GM21360 (cell line): Measurements from ENCODE around the gene IMP3.

Source experiments
- ATAC-seq: cut with Tn5 transposase; IDR thresholded peaks from one replicate; pipeline ENCODE4 v1.9.1; 2021; ENCODE audit warnings: mild to moderate bottlenecking, moderate library complexity; ENCODE audit not compliant: unreplicated experiment

The IMP3 gene

DNA sequence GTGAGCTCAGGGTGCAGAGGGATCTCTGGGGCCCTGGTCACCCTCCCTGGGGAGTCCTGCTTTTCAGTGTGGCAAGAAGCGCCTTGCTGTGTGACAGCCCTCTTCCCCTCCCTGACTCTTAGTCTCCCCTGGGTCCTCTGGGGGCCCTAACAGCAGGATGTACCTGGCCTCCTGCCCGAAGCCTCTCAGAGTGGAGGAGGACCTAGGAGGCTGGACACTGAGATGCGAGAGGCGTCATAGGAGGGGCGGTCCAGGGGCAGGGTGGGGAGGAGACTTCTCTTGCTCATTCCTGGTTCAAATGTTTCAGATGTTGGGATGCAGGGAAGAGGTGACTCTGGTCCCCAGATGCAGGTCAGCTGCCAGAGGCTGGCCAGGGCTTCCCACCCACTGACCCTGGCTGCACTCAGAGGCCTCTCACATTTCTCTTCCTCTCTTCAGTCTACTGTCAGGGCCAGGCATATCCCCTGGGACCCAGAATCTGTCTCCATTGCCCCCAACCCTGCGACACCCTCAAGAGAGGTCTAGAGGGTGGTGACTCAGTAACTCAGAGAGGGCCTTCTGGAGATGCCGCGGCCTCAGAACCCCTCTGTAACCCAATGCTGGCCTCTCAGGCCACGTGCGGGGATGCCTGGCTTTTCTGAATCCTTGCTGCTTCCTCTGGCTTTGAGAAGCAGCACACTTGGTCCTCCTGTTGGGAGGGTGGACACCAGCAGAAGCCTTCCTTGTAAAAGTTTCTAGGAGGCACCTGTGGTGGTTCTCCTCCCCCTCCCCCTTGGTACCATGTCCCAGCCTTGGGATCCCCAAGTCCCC is 33.6 kb upstream of the IMP3 start:
- ATAC-seq = no peak

DNA sequence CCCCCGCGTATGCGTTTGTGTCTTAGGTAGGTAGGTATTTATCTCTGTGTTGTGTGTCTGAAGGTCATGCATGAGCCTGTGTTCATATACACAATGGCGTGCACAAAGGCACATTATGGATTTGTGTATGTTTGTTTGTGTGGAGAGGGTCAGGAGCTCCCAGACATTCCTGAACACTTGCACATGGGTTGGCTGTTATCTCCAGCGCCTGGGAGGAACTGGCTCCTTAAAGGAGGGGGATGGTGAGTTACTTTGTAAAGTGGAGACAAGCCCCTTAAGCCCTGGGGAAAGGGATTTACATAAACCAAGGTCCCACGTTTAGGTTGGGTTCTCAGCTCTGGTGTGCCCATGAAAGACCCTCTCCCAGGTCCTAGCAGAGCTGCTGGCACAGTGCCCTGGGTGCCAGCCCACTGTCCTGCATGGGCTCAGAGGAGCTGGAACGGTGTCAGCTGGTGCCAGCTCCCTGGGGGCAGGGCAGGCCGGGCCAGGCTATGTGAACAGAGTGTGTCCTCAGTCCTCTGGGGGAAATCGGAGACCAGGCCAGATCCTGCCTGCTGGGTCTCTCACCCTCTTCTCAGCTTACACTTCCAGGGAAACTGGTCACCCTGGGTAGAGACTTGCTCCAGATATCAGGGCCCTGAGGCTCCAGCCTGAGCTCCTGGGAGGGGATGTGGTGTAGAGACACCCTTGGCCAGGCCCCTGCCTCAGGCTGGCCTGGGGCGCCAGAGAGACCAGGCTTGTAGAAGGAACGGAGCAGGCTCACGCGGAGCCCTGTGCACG is 32.8 kb upstream of the IMP3 start:
- no peak for ATAC-seq

DNA sequence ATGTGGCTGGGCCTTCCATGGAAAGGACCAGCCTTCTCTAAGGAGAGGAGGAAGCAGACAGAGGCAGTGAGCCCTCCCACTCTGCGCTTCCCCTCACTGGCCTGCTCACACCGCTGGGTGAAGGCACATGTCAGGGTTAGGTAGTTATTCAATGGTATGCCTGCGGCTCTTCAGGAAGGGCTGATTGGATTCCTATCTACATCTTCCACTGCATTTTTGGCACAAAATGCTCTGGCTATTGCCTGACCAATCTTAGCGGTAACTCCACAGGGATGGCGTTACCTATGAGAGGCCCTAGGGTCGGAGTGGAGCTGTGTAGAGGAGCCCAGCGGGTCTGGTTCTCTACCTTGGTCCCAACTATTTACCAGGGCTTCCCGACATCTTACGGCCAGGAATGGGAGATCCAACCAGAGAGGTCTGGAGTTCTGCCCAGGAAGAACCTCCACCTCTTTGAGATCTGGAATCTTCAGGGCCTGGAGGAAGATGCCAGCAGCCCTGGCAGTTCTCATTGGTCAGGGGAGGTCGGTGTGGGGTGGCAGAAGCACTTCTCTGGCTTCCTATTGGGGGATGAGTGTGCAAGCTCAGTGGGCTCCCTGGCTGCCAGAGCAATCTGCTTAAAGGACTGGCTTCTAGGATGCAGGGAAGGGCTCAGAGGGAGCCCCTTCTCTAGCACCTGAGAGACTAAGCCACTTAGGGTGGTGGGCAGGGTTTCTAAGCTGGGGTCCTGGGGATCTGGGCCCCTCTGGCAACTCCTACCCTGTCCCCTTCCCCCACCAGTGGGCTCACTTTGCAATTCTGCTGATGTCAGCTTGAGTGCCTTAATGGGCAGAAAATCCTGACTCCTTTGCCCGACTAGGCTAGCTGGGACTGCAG is 31.9 kb upstream of the IMP3 start:
- ATAC-seq = no peak

DNA sequence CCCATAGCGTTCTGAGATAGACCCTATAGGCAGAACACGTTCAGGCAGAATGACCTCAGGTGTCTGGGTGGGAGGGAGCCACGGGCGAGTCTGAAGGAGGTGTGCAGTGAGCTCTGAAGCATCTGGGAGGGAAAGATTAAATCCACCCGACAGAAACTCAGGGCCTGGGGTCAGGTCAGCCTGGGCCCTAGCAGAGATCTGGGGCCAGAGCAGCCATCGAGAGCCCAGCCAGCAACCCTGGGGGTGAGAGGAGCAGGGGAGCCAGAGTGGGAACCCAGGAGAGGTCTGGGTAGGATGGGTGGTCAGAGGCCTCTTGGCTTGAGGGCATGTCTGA is 29.8 kb upstream of the IMP3 start:
- ATAC-seq = no peak

DNA sequence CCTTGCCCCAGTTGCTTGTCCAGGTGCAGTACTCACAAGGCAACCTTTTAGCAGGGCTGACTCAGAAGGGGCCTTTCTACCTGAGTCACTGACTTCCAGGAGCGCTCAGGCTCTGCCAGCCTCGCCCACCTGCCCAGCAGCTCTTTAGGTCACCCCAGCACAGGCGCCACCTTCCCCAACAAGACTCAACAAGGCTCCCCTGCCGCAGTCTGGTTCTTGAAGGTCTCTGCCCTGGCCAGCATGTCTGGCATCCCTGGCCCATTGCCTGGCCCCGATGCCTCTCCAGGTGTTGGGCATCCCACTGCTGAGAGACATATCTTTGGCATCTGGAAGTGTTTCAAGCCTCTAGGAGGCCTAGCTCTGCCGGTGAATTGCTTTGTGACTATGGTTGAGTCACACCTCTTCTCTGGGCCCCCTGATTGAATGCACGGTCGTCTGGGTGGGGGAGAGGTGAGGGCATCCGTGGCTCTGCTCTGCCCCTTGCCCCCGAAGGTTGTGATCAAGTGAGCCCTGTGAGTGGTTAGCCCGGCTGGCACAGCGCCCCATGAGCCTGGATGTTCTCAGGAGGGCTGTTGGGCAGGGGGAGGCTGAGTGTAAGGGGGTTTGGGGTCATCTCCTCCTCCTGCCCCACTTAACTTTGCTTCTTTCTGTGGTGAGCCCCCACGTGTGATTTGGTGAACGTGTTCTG is 29.3 kb upstream of the IMP3 start:
- ATAC-seq = no peak

DNA sequence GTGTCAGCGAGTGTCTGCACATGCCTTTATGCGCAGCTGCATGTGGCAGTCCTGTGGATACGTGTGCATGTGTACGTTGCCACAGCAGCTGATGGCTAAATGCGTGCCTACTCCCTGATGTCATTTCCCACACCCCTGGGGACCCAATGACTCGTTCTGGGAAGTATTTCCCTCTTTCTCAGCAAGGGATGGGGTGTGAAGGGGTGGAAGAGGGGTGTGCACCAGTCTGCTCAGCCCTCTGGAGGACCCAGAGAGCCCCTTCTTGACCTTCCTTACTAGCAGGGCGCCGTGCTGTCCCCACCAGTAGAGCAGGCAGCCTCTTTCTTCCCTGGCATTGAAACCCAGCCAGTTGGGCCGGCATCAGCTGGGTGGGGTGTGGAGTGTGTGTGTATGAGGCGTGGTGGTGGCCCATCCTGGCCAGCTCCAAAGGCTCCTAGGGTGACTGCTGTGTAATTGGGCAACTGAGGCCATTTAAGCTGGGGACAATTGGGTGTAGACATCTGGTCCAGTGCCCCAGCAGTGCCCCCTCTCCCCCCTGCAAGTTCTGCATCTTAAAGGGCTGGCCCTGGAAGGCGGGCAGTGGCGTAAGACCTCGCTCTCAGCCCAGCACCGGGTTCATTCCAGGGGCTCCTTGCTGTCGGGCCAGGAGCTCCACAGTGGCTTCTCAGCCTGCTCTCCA is 26.9 kb upstream of the IMP3 start:
- ATAC-seq = no peak

DNA sequence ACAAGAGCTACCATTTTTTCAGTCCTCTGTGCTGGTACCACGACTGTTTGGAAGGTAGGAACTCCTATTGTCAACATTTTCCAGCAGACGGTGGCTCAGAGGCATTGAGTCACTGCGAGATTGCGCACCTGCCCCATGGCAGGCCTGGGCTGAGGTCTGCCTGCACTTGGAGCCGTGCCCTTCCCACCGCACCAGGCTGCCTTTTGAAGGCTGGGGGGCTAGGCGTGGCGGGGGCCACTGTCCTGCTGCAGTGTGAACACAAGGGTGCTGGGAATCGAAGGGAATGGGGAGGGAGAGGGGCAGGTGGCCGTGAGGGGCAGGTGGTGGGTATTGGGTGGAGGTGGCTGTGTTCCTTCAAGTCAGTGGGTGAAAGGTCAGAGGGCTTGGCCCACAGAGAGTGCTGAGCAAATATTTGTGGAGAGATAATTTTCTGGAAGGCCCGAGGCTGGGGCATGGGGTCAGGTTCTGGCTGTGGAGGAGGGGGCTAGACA is 24.0 kb upstream of the IMP3 start:
- no peak for ATAC-seq

DNA sequence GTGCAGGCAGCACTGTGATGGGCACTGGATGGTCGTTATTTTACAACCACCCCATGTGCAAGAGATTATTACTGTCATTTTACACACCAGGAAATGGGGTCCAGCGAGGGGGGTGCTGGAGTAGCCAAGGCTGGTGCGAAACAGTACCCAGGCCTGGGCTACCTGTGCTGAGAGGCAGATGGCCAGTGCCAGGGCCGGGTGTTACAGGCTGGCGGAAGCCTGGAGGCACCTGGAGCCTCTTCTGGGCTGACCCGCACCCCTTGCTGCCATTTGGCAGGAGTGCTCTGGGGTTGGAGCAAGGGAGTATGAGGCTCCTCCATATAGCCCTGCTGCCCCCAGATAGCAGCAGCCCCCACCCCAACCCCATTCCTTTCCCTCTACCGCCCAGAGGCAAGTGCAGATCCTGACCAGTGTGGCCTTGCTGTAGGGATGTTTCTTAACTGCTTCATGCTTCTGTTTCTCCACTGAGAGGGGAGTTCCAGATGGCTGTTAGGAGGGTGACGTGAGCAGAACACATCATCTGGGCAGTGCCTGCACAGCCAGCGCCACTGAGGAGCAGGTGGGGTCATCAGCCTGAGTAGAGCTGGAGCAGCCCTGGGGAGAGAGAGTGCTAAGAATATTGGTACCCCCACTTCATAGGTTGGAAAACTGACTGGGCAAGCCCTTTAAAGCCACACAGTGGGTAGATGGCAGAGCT is 22.9 kb upstream of the IMP3 start:
- no peak for ATAC-seq

DNA sequence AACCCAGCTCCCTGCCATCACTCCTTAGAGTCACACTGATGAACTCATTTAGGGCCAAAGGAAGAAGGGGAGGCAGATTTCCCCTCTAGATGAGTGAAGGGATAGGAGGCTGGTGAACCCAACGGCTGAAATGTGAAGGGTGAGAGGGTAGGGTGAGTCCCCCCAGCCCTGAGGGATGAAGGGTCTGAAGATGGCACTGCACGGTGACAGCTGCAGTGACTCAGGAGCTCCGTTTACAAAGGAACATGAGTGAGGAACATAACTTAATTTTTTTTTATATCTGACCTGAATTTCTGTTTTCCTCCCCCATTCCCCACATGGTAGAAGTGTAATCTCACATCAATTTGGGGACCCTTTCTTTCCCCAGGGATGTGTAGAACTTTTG is 21.7 kb upstream of the IMP3 start:
- no peak for ATAC-seq

DNA sequence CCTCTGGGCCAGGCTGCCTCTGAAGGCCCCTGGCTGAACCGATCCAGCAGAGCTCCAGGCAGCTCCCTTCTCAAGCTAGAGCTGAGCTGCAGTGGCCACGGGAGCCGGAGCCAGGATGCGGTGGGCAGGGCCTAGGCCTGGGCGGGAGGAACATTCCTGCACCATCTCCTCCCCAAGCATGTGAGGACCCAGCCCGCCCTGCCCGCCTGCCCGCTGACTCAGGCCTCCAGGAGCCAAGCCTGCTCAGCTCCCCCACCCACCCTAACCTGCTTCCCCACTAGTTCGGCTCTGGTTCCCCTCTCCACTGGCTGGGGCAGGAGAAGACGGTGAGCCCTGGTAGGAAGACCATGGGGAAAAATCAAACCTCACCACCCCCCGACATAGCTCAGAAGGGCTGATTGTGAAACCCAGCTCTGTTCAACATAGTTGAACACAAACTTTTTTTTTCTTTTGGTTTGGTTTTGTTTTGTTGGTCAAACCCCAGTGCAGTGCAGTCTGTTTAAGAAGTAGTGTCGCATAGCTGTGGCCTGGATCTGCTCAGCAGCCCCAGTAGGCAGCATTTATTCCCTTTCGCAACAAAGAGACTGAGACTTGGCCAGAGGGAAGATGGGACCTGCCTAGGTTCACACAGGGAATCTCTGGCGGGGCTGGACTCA is 21.2 kb upstream of the IMP3 start:
- ATAC-seq = no peak

DNA sequence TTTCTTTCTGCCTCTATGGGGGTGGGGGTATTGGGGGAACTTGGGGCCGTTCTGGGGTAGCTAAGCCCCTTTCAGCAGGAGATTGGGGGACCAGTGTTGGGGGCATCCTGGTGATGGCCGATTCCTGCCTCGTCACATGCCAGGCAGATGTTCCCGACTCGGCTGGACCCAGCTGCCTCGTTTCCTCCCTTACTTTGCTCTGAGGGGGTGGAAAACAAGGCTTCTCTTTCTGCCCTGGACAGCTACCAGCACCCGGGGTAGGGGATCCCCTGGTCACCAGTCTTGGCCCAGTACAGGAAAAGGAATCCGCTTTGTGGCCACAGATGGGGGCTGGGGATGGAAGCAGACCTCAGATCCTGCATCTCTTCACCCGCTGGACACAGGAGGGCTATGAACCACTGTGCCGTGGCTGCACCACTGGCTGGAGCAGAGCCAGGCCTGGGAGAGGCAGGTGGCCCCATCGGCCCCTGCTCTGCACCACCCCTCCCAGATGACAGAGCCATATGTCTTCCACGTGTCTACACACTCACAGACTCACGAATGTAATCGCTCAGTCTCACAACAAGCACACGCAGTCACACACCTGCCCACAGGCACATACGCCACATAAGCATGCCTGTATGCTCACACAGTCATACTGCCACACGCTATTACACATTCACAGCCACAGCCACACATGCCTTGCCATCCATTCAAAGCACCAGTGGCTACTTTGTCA is 20.1 kb upstream of the IMP3 start:
- no peak for ATAC-seq

DNA sequence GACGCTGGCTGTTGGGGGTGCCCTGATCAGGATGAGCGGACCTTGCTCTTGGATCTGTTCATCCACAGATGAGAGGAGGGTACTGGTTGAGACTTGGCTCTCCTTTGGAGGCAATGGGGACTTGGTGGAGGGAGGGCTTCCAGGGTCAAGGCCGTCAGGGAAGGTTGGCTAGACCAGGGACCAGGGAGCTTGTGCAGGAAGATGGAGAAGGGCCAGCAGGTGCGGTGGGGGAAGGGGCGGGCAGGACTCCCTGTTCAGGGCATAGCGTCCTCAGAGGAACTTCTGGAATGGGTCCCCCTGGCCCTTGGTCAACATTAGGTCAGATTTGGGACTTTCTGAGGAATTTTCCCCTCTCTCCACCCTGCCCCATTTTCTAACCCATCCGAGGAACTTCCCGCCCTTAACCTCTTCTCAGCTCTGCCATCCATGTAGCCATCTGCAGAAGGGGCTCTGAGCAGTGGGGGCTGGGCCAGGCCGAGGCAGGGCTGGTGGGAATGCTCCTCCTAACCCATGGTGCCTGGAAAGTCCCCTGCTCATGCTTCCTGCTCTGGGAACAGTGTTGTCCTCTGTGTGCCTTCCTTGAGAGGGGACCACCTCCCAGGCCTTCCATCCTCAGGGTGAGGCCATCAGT is 19.2 kb upstream of the IMP3 start:
- ATAC-seq = no peak

DNA sequence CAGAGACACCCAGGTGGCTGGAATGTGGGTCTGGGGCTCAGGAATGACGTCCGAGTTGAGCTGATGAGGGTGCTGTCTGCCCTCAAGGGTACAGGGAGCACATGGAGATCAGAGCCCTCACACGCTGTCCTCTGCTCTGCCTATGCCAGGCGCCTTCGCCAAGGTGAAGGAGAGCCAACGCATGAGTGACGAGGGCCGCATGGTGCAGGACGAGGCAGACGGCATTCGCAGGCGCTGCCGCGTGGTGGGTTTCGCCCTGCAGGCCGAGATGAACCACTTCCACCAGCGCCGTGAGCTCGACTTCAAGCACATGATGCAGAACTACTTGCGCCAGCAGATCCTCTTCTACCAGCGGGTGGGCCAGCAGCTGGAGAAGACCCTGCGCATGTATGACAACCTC is 16.8 kb upstream of the IMP3 start:
- ATAC-seq = no peak

DNA sequence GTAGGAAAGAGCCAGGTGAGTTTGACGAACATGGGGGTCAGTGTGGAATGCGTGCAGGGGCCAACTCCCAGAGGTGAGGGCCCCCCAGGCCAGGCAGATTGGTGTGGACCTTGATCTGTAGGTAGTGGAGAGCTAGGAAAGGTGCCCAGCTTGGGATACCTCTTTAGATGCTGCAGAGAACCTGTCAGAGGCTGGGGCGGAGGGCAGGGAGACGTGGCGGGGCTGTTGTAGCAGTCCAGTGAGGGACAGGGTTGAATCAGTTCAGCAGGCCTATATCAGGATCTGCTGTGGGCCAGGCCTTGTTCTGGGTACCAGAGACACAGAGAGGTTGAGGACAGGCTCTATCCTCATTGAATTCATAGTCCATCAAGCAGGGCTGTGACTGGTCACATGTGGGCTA is 16.3 kb upstream of the IMP3 start:
- ATAC-seq = no peak

DNA sequence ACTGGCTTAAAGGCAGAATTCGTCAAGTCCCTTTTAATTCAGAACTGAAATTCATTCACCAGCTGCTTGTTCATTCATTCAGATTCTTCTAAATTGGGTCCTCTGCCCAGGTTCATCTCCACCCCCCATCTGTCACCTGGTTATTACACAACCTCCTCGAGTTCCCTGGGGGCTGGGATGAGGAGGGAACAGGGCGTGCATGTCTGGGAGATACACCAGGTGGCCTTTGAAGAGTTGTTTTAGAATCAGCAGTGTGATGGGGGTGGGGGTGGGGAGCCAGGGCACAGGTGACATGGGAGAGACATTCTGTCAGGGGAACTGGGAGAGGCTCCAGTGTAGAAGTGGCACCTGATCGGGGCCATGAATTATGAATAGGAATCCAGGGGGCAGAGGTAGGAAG is 15.9 kb upstream of the IMP3 start:
- ATAC-seq = no peak

DNA sequence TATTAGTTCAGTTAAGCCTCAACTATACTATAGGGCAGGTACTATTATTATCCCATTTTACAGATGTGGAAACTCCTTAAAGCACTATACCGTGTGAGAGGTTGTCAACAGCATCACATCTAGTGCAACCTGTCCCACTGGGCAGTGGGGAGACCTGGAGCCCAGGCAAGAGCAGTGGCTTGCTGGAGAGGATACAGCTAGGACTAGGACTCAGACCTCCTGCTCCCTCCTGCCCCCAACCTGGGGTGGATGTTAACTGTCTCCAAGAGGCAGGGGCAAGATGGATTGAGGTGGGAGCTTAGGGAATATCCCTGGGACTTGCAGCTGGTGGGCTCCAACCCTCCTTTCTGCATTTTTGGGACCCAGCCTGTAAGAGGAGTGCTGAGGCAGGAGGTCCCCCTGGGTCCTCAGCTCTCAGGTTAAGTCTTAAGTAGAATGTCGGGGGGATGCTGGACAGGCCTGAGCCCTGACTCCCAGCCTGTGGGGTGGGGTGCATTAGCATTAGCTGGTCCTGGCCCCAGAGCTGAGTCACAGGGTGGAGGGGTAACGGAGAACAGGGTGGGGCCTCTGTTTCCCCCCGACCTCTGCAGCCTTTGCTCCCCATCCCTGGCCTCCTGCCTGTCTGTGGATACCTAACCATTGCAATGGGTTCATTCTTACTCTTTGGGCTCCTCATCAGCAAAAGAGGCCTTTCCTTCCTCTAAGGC is 14.3 kb upstream of the IMP3 start:
- no peak for ATAC-seq

DNA sequence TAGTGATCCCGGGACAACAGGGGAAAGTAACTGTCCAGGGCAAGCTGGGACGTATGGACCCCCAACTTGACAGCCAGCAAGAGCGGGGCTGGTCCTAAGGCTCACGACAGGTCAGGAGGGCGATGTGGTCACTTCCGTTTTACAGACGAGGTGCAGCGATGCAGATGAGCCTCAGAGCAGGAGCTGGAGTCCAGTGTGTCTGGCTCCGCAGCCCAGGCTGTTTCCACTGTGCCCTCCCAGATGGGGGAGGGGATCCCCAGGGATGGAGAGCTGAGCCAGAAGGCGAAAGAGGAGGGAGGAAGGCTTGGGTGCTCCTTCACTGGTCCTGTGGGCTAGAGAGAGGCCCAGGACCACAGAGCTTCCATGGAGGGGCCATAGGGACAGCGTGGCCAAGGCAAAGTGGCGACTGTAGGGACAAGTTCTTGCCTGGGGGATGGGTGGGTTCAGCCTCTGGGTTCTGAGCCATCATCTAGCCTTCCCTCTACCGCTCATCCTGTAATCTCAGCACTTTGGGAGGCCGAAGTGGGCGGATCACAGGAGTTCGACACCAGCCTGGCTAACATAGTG is 13.4 kb upstream of the IMP3 start:
- no peak for ATAC-seq
